H1 (cell line): Measurements from ENCODE around the gene SH3RF3. TPM values are rescaled to one million over a fixed set of nuclear protein-coding genes. Genes with fewer than 3 reads are reported as not detected.

Experiments used
- CTCF ChIA-PET: fragments of 300-600 bp; sonication (Branson Sonifier 250); formaldehyde crosslinking; loops from one replicate; lab custom pipeline; 2021; ENCODE audit not compliant: partially characterized antibody; lab: Charles Lee
- POLR2A ChIA-PET: fragments of 300-600 bp; sonication (Branson Sonifier 250); formaldehyde crosslinking; loops from one replicate; lab custom pipeline; 2021; ENCODE audit warnings: inconsistent platforms; ENCODE audit not compliant: partially characterized antibody; lab: Charles Lee
- DNase-seq, 2 experiments: peaks; one replicate each; pipeline versions ENCODE4 v3.0.0 to v3.0.0-alpha.2; 2010 to 2022; ENCODE audit warnings: low spot score in 2 of 2, low read depth in 1 of 2, mixed read lengths in 1 of 2
- FAIRE-seq: peaks from 2 replicates; lab custom pipeline; 2011; peaks lifted over from hg19 to GRCh38; lab: Jason Lieb, UNC
- H2AFZ ChIP-seq: 2 replicates; pipeline ENCODE4 v1.8.1; 2012; ENCODE audit warnings: low read length, inconsistent platforms
- H2AK5ac ChIP-seq: 2 replicates; pipeline ENCODE4 v1.6.1; 2013; ENCODE audit warnings: low read depth, low read length
- H2BK120ac ChIP-seq: replicated peaks from 2 replicates; pipeline ENCODE3; 2013; ENCODE audit warnings: low read depth, low read length, inconsistent platforms
- H2BK12ac ChIP-seq: 2 replicates; pipeline ENCODE4 v1.6.1; 2013; ENCODE audit warnings: low read depth, low read length
- H2BK15ac ChIP-seq: 2 replicates; pipeline ENCODE4 v1.6.1; 2013; ENCODE audit warnings: low read length
- H2BK20ac ChIP-seq: 2 replicates; pipeline ENCODE4 v1.6.1; 2013; ENCODE audit warnings: low read length
- H2BK5ac ChIP-seq: 2 replicates; pipeline ENCODE4 v1.6.1; 2013; ENCODE audit warnings: low read depth, low read length
- H3K14ac ChIP-seq: 2 replicates; pipeline ENCODE4 v1.6.1; 2013; ENCODE audit warnings: inconsistent platforms; ENCODE audit not compliant: insufficient read length
- H3K18ac ChIP-seq: 2 replicates; pipeline ENCODE4 v1.6.1; 2013; ENCODE audit warnings: low read length; ENCODE audit errors: extremely low read depth
- H3K23ac ChIP-seq: 2 replicates; pipeline ENCODE4 v1.6.1; 2013; ENCODE audit warnings: inconsistent platforms; ENCODE audit not compliant: insufficient read length
- H3K23me2 ChIP-seq: 2 replicates; pipeline ENCODE4 v1.6.1; 2013; ENCODE audit warnings: low read depth, low read length
- H3K27ac ChIP-seq: 2 replicates; pipeline ENCODE4 v1.6.1; 2011; ENCODE audit warnings: low read depth, low read length, inconsistent platforms
- H3K27me3 ChIP-seq, 4 experiments: replicated peaks in 1 of 4; 1 replicate in 1 of 4; 2 replicates in 3 of 4; pipeline versions ENCODE4 v1.6.1 to v1.8.1; 2011 to 2013; ENCODE audit warnings: low read length in 3 of 4, mild to moderate bottlenecking in 3 of 4, inconsistent platforms in 2 of 4, mixed read lengths in 2 of 4, moderate library complexity in 1 of 4; ENCODE audit not compliant: control insufficient read depth in 3 of 4, insufficient read depth in 3 of 4; ENCODE audit errors: extremely low read depth in 1 of 4
- H3K36me3 ChIP-seq, 4 experiments: 2 replicates each; pipeline versions ENCODE4 v1.6.1 to v1.8.1; 2011 to 2013; ENCODE audit warnings: mild to moderate bottlenecking in 4 of 4, low read length in 3 of 4, moderate library complexity in 2 of 4, control low read depth in 1 of 4, inconsistent platforms in 1 of 4; ENCODE audit not compliant: insufficient read depth in 4 of 4, control insufficient read depth in 2 of 4
- H3K4ac ChIP-seq: replicated peaks from 2 replicates; pipeline ENCODE3; 2013; ENCODE audit warnings: low read length, low read depth, mixed read lengths, inconsistent platforms; ENCODE audit not compliant: insufficient read length
- H3K4me1 ChIP-seq, 4 experiments: replicated peaks in 1 of 4; 1 replicate in 1 of 4; 2 replicates in 3 of 4; pipeline versions ENCODE4 v1.6.1 to v1.8.1; 2011 to 2013; ENCODE audit warnings: low read length in 3 of 4, inconsistent platforms in 2 of 4, mixed read lengths in 1 of 4; ENCODE audit not compliant: insufficient read depth in 4 of 4, control insufficient read depth in 3 of 4
- H3K4me2 ChIP-seq, 2 experiments: 2 replicates each; pipeline versions ENCODE4 v1.6.1 to v1.8.1; 2011 to 2013; ENCODE audit warnings: low read depth in 2 of 2, low read length in 2 of 2, control low read depth in 1 of 2, inconsistent platforms in 1 of 2, mild to moderate bottlenecking in 1 of 2; ENCODE audit not compliant: insufficient read depth in 1 of 2
- H3K4me3 ChIP-seq, 4 experiments: fragments of 200-600, 300-600 bp in 1 of 4; sonication (generic), shearing (Covaris generic), sonication (Bioruptor Twin) in 1 of 4; 2 replicates each; pipeline versions ENCODE4 v1.5.1 to v1.8.1; 2011 to 2016; ENCODE audit warnings: low read length in 4 of 4, low read depth in 3 of 4, control low read depth in 2 of 4, inconsistent platforms in 2 of 4, mild to moderate bottlenecking in 2 of 4, mixed read lengths in 1 of 4, moderate library complexity in 1 of 4; ENCODE audit not compliant: insufficient read depth in 2 of 4; ENCODE audit errors: extremely low read depth in 1 of 4
- H3K56ac ChIP-seq: replicated peaks from 2 replicates; pipeline ENCODE3; 2013; ENCODE audit warnings: low read depth, mild to moderate bottlenecking, mixed read lengths, low read length, inconsistent platforms; ENCODE audit not compliant: insufficient read length
- H3K79me1 ChIP-seq: 2 replicates; pipeline ENCODE4 v1.6.1; 2013; ENCODE audit warnings: low read depth, low read length, control low read depth
- H3K79me2 ChIP-seq, 2 experiments: 2 replicates each; pipeline versions ENCODE4 v1.6.1 to v1.8.1; 2012 to 2013; ENCODE audit warnings: low read length in 2 of 2, mild to moderate bottlenecking in 2 of 2, inconsistent platforms in 1 of 2; ENCODE audit not compliant: insufficient read depth in 2 of 2, control insufficient read depth in 1 of 2
- H3K9ac ChIP-seq, 4 experiments: replicated peaks in 1 of 4; 1 replicate in 1 of 4; 2 replicates in 3 of 4; pipeline versions ENCODE4 v1.6.1 to v1.8.1; 2011 to 2013; ENCODE audit warnings: low read depth in 3 of 4, low read length in 3 of 4, control low read depth in 2 of 4, mild to moderate bottlenecking in 2 of 4, moderate library complexity in 2 of 4, inconsistent platforms in 1 of 4; ENCODE audit errors: extremely low read depth in 1 of 4
- H3K9me3 ChIP-seq, 2 experiments: 2 replicates each; pipeline versions ENCODE4 v1.6.1 to v1.8.1; 2012 to 2013; ENCODE audit warnings: mild to moderate bottlenecking in 2 of 2, moderate library complexity in 2 of 2, control low read depth in 1 of 2, inconsistent platforms in 1 of 2, low read depth in 1 of 2, low read length in 1 of 2, mixed read lengths in 1 of 2; ENCODE audit not compliant: insufficient read depth in 2 of 2
- H4K20me1 ChIP-seq, 2 experiments: replicated peaks in 1 of 2; 2 replicates each; pipeline versions ENCODE3 to v1.8.1; 2011 to 2013; ENCODE audit warnings: inconsistent platforms in 2 of 2, low read length in 2 of 2, mild to moderate bottlenecking in 1 of 2; ENCODE audit not compliant: insufficient read depth in 2 of 2, control insufficient read depth in 1 of 2
- H4K5ac ChIP-seq: 2 replicates; pipeline ENCODE4 v1.6.1; 2013; ENCODE audit warnings: low read length, low read depth, mixed read lengths, inconsistent platforms; ENCODE audit not compliant: insufficient read length
- H4K8ac ChIP-seq: 2 replicates; pipeline ENCODE4 v1.8.0; 2013; ENCODE audit warnings: mild to moderate bottlenecking, moderate library complexity, low read length, inconsistent platforms; ENCODE audit not compliant: insufficient read depth; ENCODE audit errors: extremely low read depth
- H4K91ac ChIP-seq: replicated peaks from 2 replicates; pipeline ENCODE3; 2013; ENCODE audit warnings: low read length, mixed read lengths, inconsistent platforms; ENCODE audit not compliant: insufficient read length
- BACH1 ChIP-seq: IDR thresholded peaks from 2 replicates; pipeline ENCODE4 v1.6.1; 2012; ENCODE audit warnings: low read length, improper control_type of control experiment
- CHD2 ChIP-seq: IDR thresholded peaks from 2 replicates; pipeline ENCODE4 v1.6.1; 2012; ENCODE audit warnings: low read length, improper control_type of control experiment
- EGR1 ChIP-seq: IDR thresholded peaks from 2 replicates; pipeline ENCODE4 v1.6.1; 2011; ENCODE audit warnings: low read depth, low read length, borderline replicate concordance
- JUN ChIP-seq: IDR thresholded peaks from 2 replicates; pipeline ENCODE4 v1.6.1; 2011; ENCODE audit warnings: low read depth, mild to moderate bottlenecking, improper control_type of control experiment, low read length
- KDM4A ChIP-seq: IDR thresholded peaks from one replicate; pipeline ENCODE4 v1.7.1; 2012; ENCODE audit warnings: low read depth, mild to moderate bottlenecking, moderate library complexity, low read length, inconsistent platforms; ENCODE audit not compliant: severe bottlenecking
- NRF1 ChIP-seq: IDR thresholded peaks from 2 replicates; pipeline ENCODE4 v1.6.1; 2011; ENCODE audit warnings: mild to moderate bottlenecking, low read depth, low read length, improper control_type of control experiment
- RXRA ChIP-seq: IDR thresholded peaks from 2 replicates; pipeline ENCODE4 v1.6.1; 2011; ENCODE audit warnings: low read depth, mild to moderate bottlenecking, low read length, moderate library complexity; ENCODE audit not compliant: insufficient read depth
- SAP30 ChIP-seq: fragments of 300-600 bp; sonication (generic); IDR thresholded peaks from 2 replicates; pipeline ENCODE4 v1.7.1; 2012; ENCODE audit warnings: low read length, moderate library complexity, mild to moderate bottlenecking, inconsistent platforms; ENCODE audit not compliant: insufficient read depth, insufficient replicate concordance
- SIX5 ChIP-seq: IDR thresholded peaks from 2 replicates; pipeline ENCODE4 v1.6.1; 2011; ENCODE audit warnings: mild to moderate bottlenecking, low read depth, low read length
- SP1 ChIP-seq: IDR thresholded peaks from 2 replicates; pipeline ENCODE4 v1.6.1; 2011; ENCODE audit warnings: low read depth, low read length
- TAF1 ChIP-seq: IDR thresholded peaks from 2 replicates; pipeline ENCODE4 v1.6.1; 2011; ENCODE audit warnings: mild to moderate bottlenecking, low read depth, low read length
- TCF12 ChIP-seq: IDR thresholded peaks from 2 replicates; pipeline ENCODE4 v1.6.1; 2011; ENCODE audit warnings: low read depth, mild to moderate bottlenecking, low read length
- WGBS, 2 experiments: shearing (Covaris generic) in 1 of 2; methylation state at CpG; one replicate each; pipeline versions ENCODE4 v1.1.6 to v1.1.7; 2013 to 2015; ENCODE audit warnings: low lambda C conversion rate in 2 of 2, mixed read lengths in 2 of 2, inconsistent platforms in 1 of 2, low coverage in 1 of 2, missing lambda C conversion rate in 1 of 2; ENCODE audit not compliant: insufficient replicate concordance in 2 of 2, insufficient coverage in 1 of 2, insufficient read length in 1 of 2; ENCODE audit errors: extremely low coverage in 1 of 2, missing lambda C conversion rate in 1 of 2; 5-methylcytosine and 5-hydroxymethylcytosine counted together
- polyA plus RNA-seq, 7 experiments: library from polyadenylated mRNA; depleted of rRNA in 3 of 7; stranded (reverse) in 5 of 7; unstranded in 2 of 7; fragments of >200 nt in 5 of 7; fragments of 200-250 nt in 2 of 7; gene quantifications; 1 replicate in 5 of 7; 2 replicates in 1 of 7; 4 replicates in 1 of 7; pipeline versions ENCODE4 v1.2.1 to v1.2.3, GENCODE V29; 2011 to 2013; ENCODE audit warnings: missing spikeins in 2 of 7, mixed read lengths in 2 of 7
- total RNA-seq: library from RNA; stranded (reverse); fragmentation: NEBNext Ultra II Directional; extraction: Animal tissue kit (Norgen Biotek cat#: 25700); gene quantifications from 2 replicates; pipeline ENCODE4 v1.2.1, GENCODE V29; 2021
- TF ChIP-seq, protein P1 (sequence below): IDR thresholded peaks from 2 replicates; pipeline ENCODE4 v1.6.1; 2012; ENCODE audit warnings: inconsistent platforms

SH3RF3 gene
- total and polyA plus RNA-seq, 2 of the 8 experiments (the other 6 are each of a cell fraction or from before 2014, with no cell fraction given), result 0.11 to 0.65 TPM

DNA sequence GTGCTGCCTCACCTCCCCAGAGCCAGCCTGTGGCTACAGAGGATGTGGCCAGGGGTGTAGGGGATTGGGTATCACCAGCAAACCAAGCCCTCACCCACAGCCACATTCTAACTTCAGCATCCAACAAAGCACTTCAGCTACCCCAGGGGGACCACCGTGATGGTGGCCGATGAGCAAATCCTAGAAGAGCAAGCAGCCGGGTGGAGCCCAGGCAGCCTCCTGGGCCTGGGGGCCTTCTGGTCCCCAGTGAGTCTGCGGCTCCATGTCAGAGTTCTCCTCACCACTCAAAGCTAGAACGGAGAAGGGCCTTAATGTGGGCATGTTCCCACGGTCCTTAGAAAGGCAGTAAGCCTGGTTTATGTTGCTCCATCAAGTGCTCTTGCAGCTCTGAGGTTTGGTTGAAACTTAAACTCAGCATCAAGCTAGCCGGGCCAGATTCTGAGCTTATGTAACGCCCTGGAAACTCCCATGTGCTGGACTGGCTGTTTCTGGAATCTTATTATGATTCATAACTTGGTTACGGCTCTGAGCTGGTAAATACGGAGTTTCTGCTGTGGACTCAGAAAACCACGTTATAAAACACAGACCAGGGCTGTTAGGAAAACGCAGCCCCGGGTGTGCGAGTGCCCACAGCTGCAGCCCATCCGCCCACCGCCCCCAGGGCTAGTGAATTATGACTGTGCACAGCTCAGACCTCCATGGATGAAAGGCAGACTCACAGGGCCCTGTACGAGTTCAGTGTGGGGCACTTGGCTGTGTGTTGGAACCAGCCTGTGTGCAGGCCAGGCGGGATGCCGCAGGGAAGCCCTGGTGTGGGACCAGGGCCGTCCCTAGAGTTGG lies 385.0 kb downstream of the SH3RF3 start:
- no peak overlapping the region for H4K8ac ChIP-seq
- H2AFZ ChIP-seq, result no peak overlapping the region
- H2BK120ac ChIP-seq, result no peak overlapping the region
- no peak overlapping the region for H4K91ac ChIP-seq
- H2BK5ac ChIP-seq, result no peak overlapping the region
- POLR2A ChIA-PET, result no interaction called here
- no peaks in the 10 kb centered on the region for H3K27me3 ChIP-seq
- no peak for FAIRE-seq
- no peak overlapping the region for H3K4me3 ChIP-seq
- CTCF ChIA-PET, result interaction anchor here (1.3 kb wide), 2 partner anchors 383 to 386 kb away, joined by 3 read pairs; no protein-coding TSS in a partner anchor
- H3K36me3 ChIP-seq, result no peaks in the 10 kb centered on the region
- H3K4ac ChIP-seq, result no peak overlapping the region
- H2BK12ac ChIP-seq, result no peak overlapping the region
- no peak overlapping the region for H3K4me2 ChIP-seq
- H4K5ac ChIP-seq, result no peak overlapping the region
- no peaks in the 10 kb centered on the region for H3K9me3 ChIP-seq
- H2AK5ac ChIP-seq, result no peak overlapping the region
- H2BK20ac ChIP-seq, result no peak overlapping the region
- no peaks in the 10 kb centered on the region for H3K79me2 ChIP-seq
- no peak overlapping the region for H3K14ac ChIP-seq
- H4K20me1 ChIP-seq, result peaks cover 0 to 4% of the 10 kb centered on the region in 2 experiments
- no peaks in the 10 kb centered on the region for H3K79me1 ChIP-seq
- WGBS, 2 experiments, result 91% methylated on average over 20 of the region's 20 CpGs; no CpG with 5 or more reads in 1 of the 2 experiments
- no peak overlapping the region for H3K56ac ChIP-seq
- no peak overlapping the region for H3K27ac ChIP-seq
- H3K18ac ChIP-seq, result no peak overlapping the region
- DNase-seq, result no peak
- no peak overlapping the region for H2BK15ac ChIP-seq
- no peaks in the 10 kb centered on the region; the same call in 1 of the 2 replicates for H3K23me2 ChIP-seq
- no peak overlapping the region for H3K9ac ChIP-seq
- no peak overlapping the region for H3K23ac ChIP-seq
- H3K4me1 ChIP-seq, result no peaks in the 10 kb centered on the region
- no peak for TF ChIP-seq EGR1
- TF ChIP-seq TCF12, result no peak
- no peak for TF ChIP-seq RXRA
- TF ChIP-seq SAP30, result no peak
- TF ChIP-seq KDM4A, result no peak
- TF ChIP-seq TAF1, result no peak
- no peak for TF ChIP-seq NRF1
- TF ChIP-seq SP1, result no peak
- TF ChIP-seq, protein P1, sequence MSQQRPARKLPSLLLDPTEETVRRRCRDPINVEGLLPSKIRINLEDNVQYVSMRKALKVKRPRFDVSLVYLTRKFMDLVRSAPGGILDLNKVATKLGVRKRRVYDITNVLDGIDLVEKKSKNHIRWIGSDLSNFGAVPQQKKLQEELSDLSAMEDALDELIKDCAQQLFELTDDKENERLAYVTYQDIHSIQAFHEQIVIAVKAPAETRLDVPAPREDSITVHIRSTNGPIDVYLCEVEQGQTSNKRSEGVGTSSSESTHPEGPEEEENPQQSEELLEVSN, result no peak
- TF ChIP-seq JUN, result no peak
- TF ChIP-seq CHD2, result no peak
- no peak for TF ChIP-seq SIX5
- TF ChIP-seq BACH1, result no peak
